Upper lobe of right lung (tissue), 1 donor: ENCODE results near the gene RPA3. TPM values are rescaled to one million over a fixed set of nuclear protein-coding genes. Genes with fewer than 3 reads are reported as not detected.

Experiments used
- ATAC-seq: fragments of 200-7000 bp; cut with Tn5 transposase; one replicate; pipeline ENCODE4 v1.9.1; 2020; ENCODE audit warnings: mild to moderate bottlenecking, moderate library complexity
- DNase-seq: peaks from one replicate; pipeline ENCODE4 v3.0.0-alpha.2; 2020
- H3K27ac ChIP-seq: fragments of 200-600 bp; one replicate; pipeline ENCODE4 v1.8.0; 2022
- H3K27me3 ChIP-seq: fragments of 200-600 bp; one replicate; pipeline ENCODE4 v1.8.0; 2022; ENCODE audit warnings: mild to moderate bottlenecking
- H3K36me3 ChIP-seq: fragments of 200-600 bp; one replicate; pipeline ENCODE4 v1.8.0; 2022
- H3K4me1 ChIP-seq: fragments of 200-600 bp; one replicate; pipeline ENCODE4 v1.8.0; 2022
- H3K4me3 ChIP-seq: fragments of 200-600 bp; one replicate; pipeline ENCODE4 v1.8.0; 2022; ENCODE audit warnings: mild to moderate bottlenecking
- H3K9me3 ChIP-seq: fragments of 200-600 bp; one replicate; pipeline ENCODE4 v1.8.0; 2022
- intact Hi-C: fragments of 100-400 bp; cut with DNase I; formaldehyde crosslinking; loops from one replicate; pipeline ENCODE4 v1.11.0; 2022
- total RNA-seq: library from RNA; stranded (reverse); fragmentation: NEBNext Ultra II Directional; extraction: Animal tissue kit (Norgen Biotek cat#: 25700); gene quantifications from one replicate; pipeline ENCODE4 v1.2.1, GENCODE V29; 2021
- TF ChIP-seq, protein P1 (sequence below): fragments of 200-600 bp; IDR thresholded peaks from one replicate; pipeline ENCODE4 v1.8.0; 2022; ENCODE audit warnings: antibody characterized with exemption
- donor health status: DM: no; HTN: yes; CAD: no; lungs with severe emphysema.

The RPA3 gene
- total RNA-seq, 1 donor from 2014 or later = 21.4 TPM

DNA sequence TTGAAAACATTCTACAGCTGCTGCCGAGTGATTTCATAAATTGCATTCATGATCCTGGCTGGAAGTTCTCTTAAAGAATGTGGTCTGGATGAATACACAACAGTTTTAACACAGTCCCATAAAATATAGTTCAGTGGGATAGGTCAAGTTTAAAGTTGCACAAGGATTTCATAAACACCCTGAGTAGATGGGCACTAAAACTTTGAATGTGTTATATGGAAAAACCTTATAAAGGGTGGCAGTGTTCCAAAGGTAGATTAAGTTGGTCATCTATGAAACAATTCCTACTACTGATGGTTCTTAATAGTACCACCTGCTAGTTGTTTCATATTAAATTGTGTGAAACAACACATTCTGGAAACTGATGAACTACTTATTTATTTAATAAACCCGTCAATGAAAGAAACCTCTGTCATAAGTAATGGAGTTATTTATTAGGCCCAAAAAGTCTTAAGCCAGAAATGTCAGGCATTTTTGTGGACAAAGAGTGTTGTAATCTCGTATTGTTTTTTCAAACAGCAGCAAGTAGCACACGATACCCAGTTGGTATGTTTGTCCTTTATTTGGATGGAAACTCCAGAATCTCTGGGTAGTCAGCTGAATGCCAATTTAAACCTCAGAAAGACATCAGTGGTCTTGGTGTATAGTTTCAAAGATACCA lies 14.3 kb upstream of the RPA3 start:
- H3K9me3 ChIP-seq = no peaks in the 10 kb centered on the region
- H3K36me3 ChIP-seq = no peaks in the 10 kb centered on the region
- DNase-seq = no peak
- ATAC-seq = no peak
- intact Hi-C loops = no loop called here
- H3K27me3 ChIP-seq = no peaks in the 10 kb centered on the region
- H3K4me1 ChIP-seq = peaks cover 14% of the 10 kb centered on the region
- TF ChIP-seq, protein P1, sequence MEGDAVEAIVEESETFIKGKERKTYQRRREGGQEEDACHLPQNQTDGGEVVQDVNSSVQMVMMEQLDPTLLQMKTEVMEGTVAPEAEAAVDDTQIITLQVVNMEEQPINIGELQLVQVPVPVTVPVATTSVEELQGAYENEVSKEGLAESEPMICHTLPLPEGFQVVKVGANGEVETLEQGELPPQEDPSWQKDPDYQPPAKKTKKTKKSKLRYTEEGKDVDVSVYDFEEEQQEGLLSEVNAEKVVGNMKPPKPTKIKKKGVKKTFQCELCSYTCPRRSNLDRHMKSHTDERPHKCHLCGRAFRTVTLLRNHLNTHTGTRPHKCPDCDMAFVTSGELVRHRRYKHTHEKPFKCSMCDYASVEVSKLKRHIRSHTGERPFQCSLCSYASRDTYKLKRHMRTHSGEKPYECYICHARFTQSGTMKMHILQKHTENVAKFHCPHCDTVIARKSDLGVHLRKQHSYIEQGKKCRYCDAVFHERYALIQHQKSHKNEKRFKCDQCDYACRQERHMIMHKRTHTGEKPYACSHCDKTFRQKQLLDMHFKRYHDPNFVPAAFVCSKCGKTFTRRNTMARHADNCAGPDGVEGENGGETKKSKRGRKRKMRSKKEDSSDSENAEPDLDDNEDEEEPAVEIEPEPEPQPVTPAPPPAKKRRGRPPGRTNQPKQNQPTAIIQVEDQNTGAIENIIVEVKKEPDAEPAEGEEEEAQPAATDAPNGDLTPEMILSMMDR = no peak
- no peak overlapping the region for H3K27ac ChIP-seq
- no peak overlapping the region for H3K4me3 ChIP-seq

DNA sequence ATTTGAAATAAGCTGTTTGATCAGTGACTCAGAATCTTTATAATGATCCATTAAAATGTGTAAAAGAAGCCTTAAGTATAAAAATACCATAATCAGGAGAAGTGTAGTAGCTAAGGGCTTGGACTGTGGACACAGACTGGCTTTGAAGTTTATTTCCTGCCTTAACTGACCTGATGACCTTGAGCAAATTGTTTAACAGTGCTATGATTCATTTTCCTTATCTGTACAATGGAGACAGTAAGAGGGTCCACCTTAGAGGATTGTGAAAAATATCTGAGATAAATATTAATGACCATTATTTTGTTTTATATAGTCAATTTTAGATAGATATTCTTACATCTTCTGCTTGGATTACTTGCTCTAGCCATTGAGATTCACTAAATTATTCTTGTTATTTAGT lies 13.3 kb upstream of the RPA3 start:
- intact Hi-C loops = no loop called here
- no peak for DNase-seq
- no peak overlapping the region for H3K27ac ChIP-seq
- no peak for ATAC-seq
- no peaks in the 10 kb centered on the region for H3K36me3 ChIP-seq
- no peaks in the 10 kb centered on the region for H3K9me3 ChIP-seq
- no peaks in the 10 kb centered on the region for H3K27me3 ChIP-seq
- TF ChIP-seq, protein P1 = no peak
- no peak overlapping the region for H3K4me3 ChIP-seq
- H3K4me1 ChIP-seq = peaks cover 14% of the 10 kb centered on the region

DNA sequence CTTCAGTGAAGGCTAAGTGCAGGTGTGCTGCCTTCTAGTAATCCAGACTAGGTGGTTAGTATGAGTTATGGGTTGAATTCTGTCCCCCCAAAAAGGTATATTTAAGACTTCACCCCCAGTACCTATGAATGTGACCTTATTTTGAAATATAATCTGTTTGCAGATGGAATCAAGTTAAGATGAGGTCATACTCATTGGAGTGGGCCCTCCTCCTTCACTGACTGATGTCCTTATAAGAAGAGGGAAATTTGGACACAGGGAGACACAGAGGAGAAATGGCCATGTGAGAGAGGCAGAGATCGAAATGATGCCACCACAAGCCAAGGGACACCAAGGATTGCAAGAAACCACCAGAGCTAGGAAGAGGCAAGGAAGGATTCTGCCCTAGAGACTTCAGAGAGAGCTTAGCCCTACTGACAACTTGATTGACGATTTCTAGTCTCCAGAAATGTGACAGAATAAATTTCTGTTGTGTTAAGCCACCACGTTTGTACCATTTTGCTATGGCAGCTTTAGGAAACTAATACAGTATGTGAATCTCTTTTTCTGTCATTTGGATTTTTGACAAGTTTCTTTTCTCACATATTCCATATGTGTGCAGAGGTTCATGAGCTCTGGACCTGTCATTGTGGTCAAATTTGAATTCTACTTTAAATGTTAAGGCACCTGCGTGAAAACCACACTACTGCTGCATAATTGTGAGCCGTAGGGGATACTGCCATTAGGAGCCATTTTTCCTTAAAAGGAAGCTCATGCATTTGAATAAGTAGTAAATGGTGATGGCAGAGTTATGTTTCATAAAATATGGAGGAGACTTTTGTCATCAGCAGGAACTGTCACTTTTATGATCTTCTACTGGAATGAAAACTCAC lies 2.6 kb upstream of the RPA3 start:
- no peak for ATAC-seq

DNA sequence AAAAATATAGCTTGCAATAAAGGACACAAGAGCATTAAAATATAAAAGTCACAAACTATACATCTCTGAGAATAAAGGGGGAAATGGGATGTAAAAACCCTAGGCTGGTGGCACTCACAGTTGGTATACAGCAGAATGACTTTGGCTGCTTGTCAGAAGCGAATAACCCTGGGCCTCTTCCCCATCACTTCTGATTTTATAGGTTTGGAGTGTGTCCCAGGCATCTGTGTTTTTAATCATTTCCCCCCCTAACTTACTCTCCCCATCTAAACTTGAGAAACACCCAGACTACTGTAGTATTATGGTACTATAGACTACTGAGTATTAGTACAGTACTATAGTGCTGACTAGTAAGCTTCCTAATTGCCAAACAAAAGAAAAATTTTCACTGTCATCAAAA lies 1.8 kb upstream of the RPA3 start:
- Histone ChIP-seq H3K4me1 (no peaks in the 10 kb centered on the region), H3K9me3 (no peaks in the 10 kb centered on the region), H3K4me3 (no peak overlapping the region), H3K36me3 (no peaks in the 10 kb centered on the region), H3K27ac (no peak overlapping the region), H3K27me3 (no peaks in the 10 kb centered on the region)
- intact Hi-C loops = no loop called here
- no peak for DNase-seq
- ATAC-seq = no peak
- TF ChIP-seq, protein P1 = no peak

More for the DNA sequence above, 2.6 kb upstream of the RPA3 start:
- intact Hi-C loops = no loop called here
- H3K4me3 ChIP-seq = no peak overlapping the region
- no peaks in the 10 kb centered on the region for H3K9me3 ChIP-seq
- TF ChIP-seq, protein P1 = no peak
- no peaks in the 10 kb centered on the region for H3K4me1 ChIP-seq
- no peaks in the 10 kb centered on the region for H3K27me3 ChIP-seq
- H3K36me3 ChIP-seq = no peaks in the 10 kb centered on the region
- H3K27ac ChIP-seq = no peak overlapping the region
- no peak for DNase-seq

DNA sequence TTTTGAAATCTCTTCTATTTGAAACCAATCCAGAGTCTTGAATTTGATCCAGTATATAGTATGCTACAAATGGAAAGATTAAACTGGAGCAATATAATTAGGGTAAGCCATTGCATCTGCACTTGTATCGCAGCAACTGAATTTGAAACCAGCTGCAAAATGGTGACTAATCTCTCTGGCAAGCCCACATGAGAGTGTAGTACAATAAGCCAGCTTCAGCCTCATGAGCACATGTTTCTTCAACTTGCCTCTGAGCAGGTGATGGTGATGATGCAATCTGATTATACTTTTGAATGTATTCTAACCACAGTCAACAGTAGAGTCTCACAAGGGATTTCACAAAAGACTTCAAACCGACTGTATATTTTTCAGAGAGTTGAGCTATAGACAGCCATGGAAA lies 829 bp upstream of the RPA3 start:
- TF ChIP-seq, protein P1 = no peak
- intact Hi-C loops = no loop called here
- Histone ChIP-seq H3K4me3 (no peak overlapping the region), H3K27ac (no peak overlapping the region), H3K27me3 (no peaks in the 10 kb centered on the region), H3K9me3 (no peaks in the 10 kb centered on the region), H3K36me3 (no peaks in the 10 kb centered on the region), H3K4me1 (no peaks in the 10 kb centered on the region)
- DNase-seq (no peak), ATAC-seq (peak; percentile 88)
